Skeletal muscle satellite cell (primary cell): ENCODE measurements around the gene CA10.

Experiments
- H3K27me3 ChIP-seq: 2 replicates; pipeline ENCODE4 v1.7.0; 2013; ENCODE audit warnings: low read length; ENCODE audit not compliant: control insufficient read depth, insufficient read depth
- H3K36me3 ChIP-seq: 2 replicates; pipeline ENCODE4 v1.7.0; 2013; ENCODE audit warnings: mild to moderate bottlenecking, control low read depth, low read length; ENCODE audit not compliant: insufficient read depth
- H3K4me1 ChIP-seq: 2 replicates; pipeline ENCODE4 v1.7.0; 2013; ENCODE audit warnings: low read length; ENCODE audit not compliant: control insufficient read depth, insufficient read depth
- H3K4me2 ChIP-seq: 2 replicates; pipeline ENCODE4 v1.7.0; 2013; ENCODE audit warnings: mild to moderate bottlenecking, low read length
- H3K4me3 ChIP-seq: 2 replicates; pipeline ENCODE4 v1.7.0; 2013; ENCODE audit warnings: low read length
- H3K9ac ChIP-seq: 2 replicates; pipeline ENCODE4 v1.7.0; 2013; ENCODE audit warnings: mild to moderate bottlenecking, low read depth, low read length, moderate library complexity
- H3K9me3 ChIP-seq: replicated peaks from 2 replicates; pipeline ENCODE4 v1.7.0; 2013; ENCODE audit warnings: mild to moderate bottlenecking, control low read depth, low read length

CA10 gene

DNA sequence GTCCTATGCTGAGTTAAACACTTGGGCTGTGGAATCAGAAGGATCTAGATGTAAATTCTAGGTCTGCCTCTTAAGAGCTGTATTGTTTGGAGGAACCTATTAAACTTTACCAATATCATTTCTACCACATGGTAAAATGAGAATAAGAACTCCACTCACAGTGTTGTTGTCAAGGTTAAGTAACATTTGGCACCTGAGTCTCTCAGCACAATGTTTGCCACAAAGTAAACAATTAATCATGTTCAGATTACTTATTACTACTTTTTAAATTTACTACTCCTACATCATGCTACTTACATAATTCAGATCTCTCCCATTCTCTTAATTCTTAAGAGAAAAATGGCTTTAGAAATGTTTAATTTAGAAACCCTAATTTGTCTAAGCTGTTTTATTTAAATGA, 305.9 kb downstream of the CA10 start:
- Histone ChIP-seq H3K4me1 (no peaks in the 10 kb centered on the region), H3K9ac (no peak overlapping the region), H3K4me3 (no peak overlapping the region), H3K4me2 (no peak overlapping the region), H3K27me3 (no peaks in the 10 kb centered on the region), H3K36me3 (no peaks in the 10 kb centered on the region), H3K9me3 (no peaks in the 10 kb centered on the region)

DNA sequence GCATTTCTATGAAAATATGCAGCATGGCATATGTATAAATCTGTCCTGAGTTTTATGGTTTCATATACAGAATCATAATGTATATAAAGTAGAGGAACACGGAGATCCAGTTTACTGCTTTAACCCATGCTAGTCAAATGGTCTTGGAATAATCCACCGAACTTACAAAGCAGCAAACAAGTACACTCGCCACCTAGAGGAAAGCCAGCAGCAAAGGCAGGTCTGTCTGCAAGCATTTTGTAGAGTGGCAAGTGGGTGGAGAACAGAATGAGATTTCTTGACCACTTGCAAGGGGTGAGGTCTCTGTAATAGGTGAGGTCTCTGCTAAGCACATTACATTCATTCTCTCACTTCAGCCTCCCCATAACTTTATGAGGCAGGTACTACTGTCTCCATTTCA, 308.3 kb downstream of the CA10 start:
- no peak overlapping the region for H3K4me3 ChIP-seq
- H3K36me3 ChIP-seq, result no peaks in the 10 kb centered on the region
- H3K9ac ChIP-seq, result no peak overlapping the region
- no peaks in the 10 kb centered on the region for H3K9me3 ChIP-seq
- no peak overlapping the region for H3K4me2 ChIP-seq
- no peaks in the 10 kb centered on the region for H3K4me1 ChIP-seq
- no peaks in the 10 kb centered on the region for H3K27me3 ChIP-seq

DNA sequence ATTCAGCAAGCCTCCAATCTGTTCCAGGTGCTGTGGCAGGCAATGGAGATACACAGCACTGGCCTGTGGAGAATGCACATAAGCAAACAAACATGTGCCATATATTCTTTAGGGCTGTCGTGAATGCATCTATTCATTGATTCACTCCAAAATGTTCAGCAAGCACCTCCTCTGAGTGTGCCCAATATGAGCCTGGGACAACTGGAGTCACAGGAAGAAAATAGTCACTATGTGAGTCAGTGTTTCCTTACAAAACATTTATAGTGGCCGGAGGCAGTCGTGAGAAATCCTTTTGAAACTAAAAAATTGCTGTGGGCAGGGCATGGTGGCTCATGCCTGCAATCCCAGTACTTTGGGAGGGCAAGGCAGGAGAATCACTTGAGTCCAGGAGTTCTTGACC, 310.1 kb downstream of the CA10 start:
- Histone ChIP-seq H3K27me3 (no peaks in the 10 kb centered on the region), H3K9me3 (no peaks in the 10 kb centered on the region), H3K4me3 (no peak overlapping the region), H3K9ac (no peak overlapping the region), H3K4me2 (no peak overlapping the region), H3K36me3 (no peaks in the 10 kb centered on the region), H3K4me1 (no peaks in the 10 kb centered on the region)

DNA sequence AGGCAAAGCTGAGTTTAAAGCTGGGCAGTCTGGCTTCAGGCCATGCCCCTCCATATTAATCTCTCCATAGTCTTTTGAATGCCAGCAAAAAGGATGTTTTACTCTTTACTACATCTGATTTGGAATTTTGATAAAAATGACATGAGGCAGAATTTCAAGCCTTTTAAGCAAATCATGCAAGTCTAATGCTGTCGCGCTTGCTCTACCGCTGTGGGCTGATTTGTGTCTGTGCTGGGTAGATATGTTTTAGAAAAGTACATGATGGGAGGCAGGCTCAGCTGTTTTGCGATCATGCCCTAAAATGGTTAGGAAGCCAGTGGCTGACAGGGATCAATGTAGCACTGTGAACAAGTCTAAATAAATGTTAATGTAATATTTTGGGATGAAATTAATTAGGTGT, 311.9 kb downstream of the CA10 start:
- Histone ChIP-seq H3K36me3 (no peaks in the 10 kb centered on the region), H3K4me2 (no peak overlapping the region), H3K4me1 (no peaks in the 10 kb centered on the region), H3K9me3 (no peaks in the 10 kb centered on the region), H3K9ac (no peak overlapping the region), H3K27me3 (no peaks in the 10 kb centered on the region), H3K4me3 (no peak overlapping the region)

DNA sequence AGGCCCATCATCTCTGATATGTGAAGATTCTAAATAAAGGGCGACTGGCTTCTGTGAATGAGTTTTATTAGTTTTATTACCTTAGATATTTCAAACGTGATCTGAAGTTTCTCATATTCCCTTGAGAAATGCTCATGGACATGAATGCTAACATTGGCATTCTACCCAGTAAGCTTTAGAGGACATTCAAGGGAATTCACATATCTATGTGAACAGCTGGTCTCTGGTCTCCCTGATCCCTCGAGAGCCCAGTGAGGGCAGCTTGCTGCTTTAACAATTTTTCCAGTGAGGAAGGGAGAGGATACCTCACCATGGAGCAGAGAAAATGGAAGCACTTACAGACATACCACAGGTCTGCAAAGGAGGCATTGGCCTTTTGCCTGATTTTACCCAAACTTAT, 312.7 kb downstream of the CA10 start:
- Histone ChIP-seq H3K9me3 (no peaks in the 10 kb centered on the region), H3K4me2 (no peak overlapping the region), H3K4me1 (no peaks in the 10 kb centered on the region), H3K9ac (no peak overlapping the region), H3K4me3 (no peak overlapping the region), H3K27me3 (no peaks in the 10 kb centered on the region), H3K36me3 (no peaks in the 10 kb centered on the region)

DNA sequence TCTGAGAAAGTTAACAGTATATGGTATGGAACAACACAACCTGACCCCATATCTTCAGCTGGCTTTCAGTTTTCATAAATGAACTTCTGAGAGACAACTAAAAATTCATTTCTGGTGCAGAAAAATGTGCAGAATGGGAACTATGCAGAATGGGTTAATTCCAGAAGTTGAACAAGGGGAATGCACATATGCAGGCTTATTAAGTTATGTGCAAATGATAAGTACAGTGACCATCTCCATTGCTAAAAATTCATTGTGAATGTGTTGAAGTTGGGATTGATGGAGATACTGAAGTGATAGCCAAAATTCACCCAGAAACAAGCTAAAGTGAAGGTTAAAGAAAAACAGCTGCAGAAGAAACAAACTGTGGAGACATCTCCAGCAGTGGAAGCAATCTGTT, 315.8 kb downstream of the CA10 start:
- H3K4me3 ChIP-seq, result no peak overlapping the region
- no peaks in the 10 kb centered on the region for H3K36me3 ChIP-seq
- H3K4me2 ChIP-seq, result no peak overlapping the region
- H3K9me3 ChIP-seq, result no peaks in the 10 kb centered on the region
- no peaks in the 10 kb centered on the region for H3K27me3 ChIP-seq
- H3K9ac ChIP-seq, result no peak overlapping the region
- no peaks in the 10 kb centered on the region for H3K4me1 ChIP-seq

DNA sequence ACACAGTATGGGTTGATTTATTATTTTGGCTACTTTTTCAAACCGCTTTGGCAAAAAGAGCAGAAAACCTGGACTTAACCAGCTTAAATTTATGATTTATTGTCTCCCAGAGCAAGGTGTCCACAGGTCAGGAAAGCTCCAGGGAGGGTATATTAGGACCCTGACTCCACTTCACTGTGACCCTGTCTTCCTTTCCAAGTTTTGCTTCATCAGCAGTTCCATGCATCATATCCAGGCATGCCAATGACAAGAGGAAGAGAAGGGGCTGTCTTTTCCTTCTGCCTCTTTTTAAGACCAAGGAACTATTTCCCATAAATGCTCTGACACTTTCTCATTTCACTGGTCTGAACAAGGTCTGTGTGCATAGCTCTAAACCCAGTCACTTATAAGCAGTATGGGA, 316.8 kb downstream of the CA10 start:
- no peaks in the 10 kb centered on the region for H3K27me3 ChIP-seq
- no peaks in the 10 kb centered on the region for H3K36me3 ChIP-seq
- no peaks in the 10 kb centered on the region for H3K4me1 ChIP-seq
- no peak overlapping the region for H3K4me2 ChIP-seq
- no peaks in the 10 kb centered on the region for H3K9me3 ChIP-seq
- H3K4me3 ChIP-seq, result no peak overlapping the region
- no peak overlapping the region for H3K9ac ChIP-seq

DNA sequence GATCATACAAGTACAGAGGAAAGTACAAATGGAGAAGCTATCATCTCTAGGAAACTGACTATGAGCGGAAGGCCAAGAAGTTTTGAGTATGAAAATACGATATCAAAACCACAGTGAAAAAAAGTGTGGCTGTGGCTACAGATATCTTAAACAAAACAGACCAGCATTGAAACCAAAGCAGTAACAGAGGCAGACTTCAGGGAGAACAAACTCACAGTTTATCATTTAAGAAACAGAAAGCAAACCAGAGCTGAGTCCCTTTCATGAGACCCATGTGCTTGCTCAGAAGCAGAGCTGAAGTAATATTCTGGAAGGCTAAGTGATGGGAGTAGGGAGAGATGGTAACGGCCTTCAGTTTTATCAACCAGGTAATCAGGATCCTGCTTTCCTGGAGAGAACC, 317.8 kb downstream of the CA10 start:
- Histone ChIP-seq H3K4me2 (no peak overlapping the region), H3K9me3 (no peaks in the 10 kb centered on the region), H3K27me3 (no peaks in the 10 kb centered on the region), H3K36me3 (no peaks in the 10 kb centered on the region), H3K4me3 (no peak overlapping the region), H3K9ac (no peak overlapping the region), H3K4me1 (no peaks in the 10 kb centered on the region)

DNA sequence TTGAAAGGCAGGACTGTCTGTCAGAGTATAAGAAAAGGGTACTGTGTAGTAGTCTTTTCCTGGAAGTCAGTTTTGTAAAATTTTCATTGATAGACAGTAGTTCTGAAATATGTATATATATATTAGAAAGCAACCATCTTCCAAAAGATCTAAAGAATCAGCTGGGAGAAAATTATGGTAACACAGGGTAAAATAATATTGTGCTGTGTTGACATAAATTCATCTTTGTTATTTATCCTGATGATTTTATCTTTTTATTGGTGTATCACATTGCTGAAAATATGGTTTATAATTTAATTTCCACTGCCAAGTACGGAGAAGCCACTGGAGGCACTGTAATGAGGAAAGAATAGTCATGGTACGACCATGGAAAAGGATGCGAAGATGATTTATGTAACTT, 324.9 kb downstream of the CA10 start:
- Histone ChIP-seq H3K36me3 (no peaks in the 10 kb centered on the region), H3K4me1 (no peaks in the 10 kb centered on the region), H3K4me3 (no peak overlapping the region), H3K9me3 (no peaks in the 10 kb centered on the region), H3K4me2 (no peak overlapping the region), H3K9ac (no peak overlapping the region), H3K27me3 (no peaks in the 10 kb centered on the region)

DNA sequence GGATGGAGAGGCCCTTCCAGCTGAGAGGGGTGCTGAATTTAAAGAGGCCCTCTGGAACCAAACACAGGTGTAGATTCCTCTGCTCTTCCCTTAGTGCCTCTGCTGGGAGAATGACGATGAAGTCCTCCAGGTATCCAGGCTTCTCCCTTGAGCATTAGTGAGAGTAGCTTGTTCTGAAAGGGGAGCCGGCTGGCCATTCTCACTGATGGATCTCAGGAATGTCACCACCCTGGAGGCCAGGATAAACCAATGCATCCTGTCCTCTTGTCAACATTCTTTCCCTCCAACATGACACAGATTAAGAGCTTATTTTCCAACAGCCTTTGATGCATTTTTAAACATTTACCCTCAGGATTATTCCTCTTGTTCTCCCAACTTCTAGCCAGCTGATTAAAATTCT, 325.5 kb downstream of the CA10 start:
- no peak overlapping the region for H3K9ac ChIP-seq
- no peaks in the 10 kb centered on the region for H3K4me1 ChIP-seq
- H3K36me3 ChIP-seq, result no peaks in the 10 kb centered on the region
- no peak overlapping the region for H3K4me3 ChIP-seq
- H3K27me3 ChIP-seq, result no peaks in the 10 kb centered on the region
- no peak overlapping the region for H3K4me2 ChIP-seq
- H3K9me3 ChIP-seq, result no peaks in the 10 kb centered on the region

DNA sequence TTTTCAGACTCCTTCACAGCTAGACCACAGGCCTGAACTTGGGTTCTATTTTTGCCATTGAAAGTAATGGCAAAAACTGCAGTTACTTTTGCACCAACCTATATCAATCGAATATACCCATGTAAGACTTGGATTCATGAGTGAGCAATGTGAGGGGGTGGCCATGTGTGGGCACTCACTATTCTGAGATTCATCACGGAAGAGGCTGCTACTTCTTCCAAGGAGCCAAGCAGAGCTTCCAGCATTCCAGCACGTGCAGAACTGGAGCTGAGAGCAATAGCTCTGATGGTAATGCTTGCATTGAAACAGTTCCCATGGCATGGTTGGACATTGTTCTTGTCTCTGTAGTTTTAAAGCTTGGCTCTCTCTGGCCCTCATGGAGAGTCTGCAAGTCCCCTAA, 327.6 kb downstream of the CA10 start:
- H3K4me3 ChIP-seq, result no peak overlapping the region
- H3K9me3 ChIP-seq, result no peaks in the 10 kb centered on the region
- H3K27me3 ChIP-seq, result no peaks in the 10 kb centered on the region
- no peak overlapping the region for H3K4me2 ChIP-seq
- no peak overlapping the region for H3K9ac ChIP-seq
- no peaks in the 10 kb centered on the region for H3K36me3 ChIP-seq
- H3K4me1 ChIP-seq, result no peaks in the 10 kb centered on the region

DNA sequence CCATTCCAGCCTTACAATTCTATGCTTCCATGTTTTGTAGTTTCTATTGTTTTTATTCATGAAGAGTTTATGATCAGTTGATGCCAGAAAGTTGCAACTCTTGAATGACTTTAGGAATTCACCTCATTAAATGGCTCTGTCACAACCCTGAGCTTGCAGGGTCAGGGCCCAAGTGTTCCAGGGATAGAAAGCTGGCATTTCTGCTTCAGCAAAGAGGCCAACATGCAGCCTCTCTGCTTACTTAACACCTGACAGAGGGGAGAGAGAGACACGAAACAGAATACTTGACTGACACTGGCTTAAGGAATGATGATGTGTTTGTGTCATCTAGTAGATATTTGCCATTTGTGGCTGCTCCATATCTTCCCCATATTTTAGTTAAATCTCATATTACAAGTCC, 328.1 kb downstream of the CA10 start:
- Histone ChIP-seq H3K9me3 (no peaks in the 10 kb centered on the region), H3K4me3 (no peak overlapping the region), H3K27me3 (no peaks in the 10 kb centered on the region), H3K9ac (no peak overlapping the region), H3K4me2 (no peak overlapping the region), H3K36me3 (no peaks in the 10 kb centered on the region), H3K4me1 (no peaks in the 10 kb centered on the region)

DNA sequence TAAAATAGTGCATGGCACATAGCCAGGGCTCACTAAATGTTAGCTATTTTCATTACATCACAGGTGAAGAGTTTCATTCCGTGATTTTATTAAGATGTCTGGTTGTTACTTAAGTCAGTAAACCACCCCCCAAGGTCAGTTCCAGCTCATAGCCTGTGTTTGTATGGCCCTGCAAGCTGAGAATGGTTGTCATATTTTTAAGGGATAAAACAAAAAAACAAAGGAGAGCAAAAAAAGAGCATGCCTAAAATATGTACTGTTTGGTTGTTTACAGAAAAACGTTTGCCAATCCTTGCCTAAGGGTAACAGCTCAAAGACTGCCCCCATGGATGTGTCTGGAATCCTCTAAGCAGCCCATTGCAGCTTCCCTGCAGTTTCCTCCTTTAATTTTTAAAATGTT, 329.6 kb downstream of the CA10 start:
- Histone ChIP-seq H3K36me3 (no peaks in the 10 kb centered on the region), H3K4me1 (no peaks in the 10 kb centered on the region), H3K9me3 (no peaks in the 10 kb centered on the region), H3K4me3 (no peak overlapping the region), H3K27me3 (no peaks in the 10 kb centered on the region), H3K9ac (no peak overlapping the region), H3K4me2 (no peak overlapping the region)
